Lung (tissue), 12 donors: ENCODE results near the gene FAM216B. TPM values are rescaled to one million over a fixed set of nuclear protein-coding genes. Genes with fewer than 3 reads are reported as not detected.

Experiments used
- ATAC-seq: fragments of 200-7000 bp; cut with Tn5 transposase; one replicate; pipeline ENCODE4 v1.9.1; 2020; ENCODE audit warnings: moderate number of reproducible peaks; ENCODE audit not compliant: insufficient read depth, low FRiP score
- DNase-seq, 3 donors: peaks; one replicate each; pipeline ENCODE4 v3.0.0-alpha.2; 2013 to 2017
- H3K27ac ChIP-seq, 2 donors: one replicate each; pipeline ENCODE4 v1.5.1; 2013; ENCODE audit warnings: mild to moderate bottlenecking in 2 of 2, moderate library complexity in 2 of 2, control low read depth in 1 of 2, inconsistent platforms in 1 of 2, low read depth in 1 of 2, low read length in 1 of 2
- H3K27me3 ChIP-seq, 3 donors: one replicate each; pipeline ENCODE4 v1.5.1; 2013; ENCODE audit warnings: low read length in 2 of 3; ENCODE audit not compliant: control insufficient read depth in 3 of 3, insufficient read depth in 3 of 3
- H3K36me3 ChIP-seq, 4 donors: one replicate each; pipeline ENCODE4 v1.5.1; 2013; ENCODE audit warnings: low read length in 4 of 4, mild to moderate bottlenecking in 1 of 4, moderate library complexity in 1 of 4; ENCODE audit not compliant: control insufficient read depth in 4 of 4, insufficient read depth in 4 of 4
- H3K4me1 ChIP-seq, 5 donors: one replicate each; pipeline ENCODE4 v1.5.1; 2013; ENCODE audit warnings: low read length in 5 of 5, mild to moderate bottlenecking in 2 of 5, moderate library complexity in 1 of 5; ENCODE audit not compliant: control insufficient read depth in 5 of 5, insufficient read depth in 5 of 5
- H3K4me3 ChIP-seq: one replicate; pipeline ENCODE4 v1.5.1; 2013; ENCODE audit warnings: mild to moderate bottlenecking, control low read depth, moderate library complexity
- H3K9ac ChIP-seq, 2 donors: one replicate each; pipeline ENCODE4 v1.5.1; 2013; ENCODE audit warnings: low read length in 2 of 2, control low read depth in 1 of 2; ENCODE audit not compliant: insufficient read depth in 1 of 2
- H3K9me3 ChIP-seq, 4 donors: one replicate each; pipeline ENCODE4 v1.5.1; 2013; ENCODE audit warnings: low read length in 3 of 4, mild to moderate bottlenecking in 1 of 4, moderate library complexity in 1 of 4; ENCODE audit not compliant: control insufficient read depth in 4 of 4, insufficient read depth in 3 of 4
- WGBS, 2 donors: extraction: QIAGEN DNeasy Blood & Tissue Kit; methylation state at CpG; one replicate each; pipeline ENCODE4 v1.1.7; 2013; 5-methylcytosine and 5-hydroxymethylcytosine counted together
- polyA plus RNA-seq, 2 donors: library from polyadenylated mRNA; stranded (reverse); fragments of 200-250 nt; gene quantifications; one replicate each; pipeline ENCODE4 v1.2.1, GENCODE V29; 2013
- total RNA-seq, 2 donors: library from RNA; depleted of rRNA in 1 of 2; stranded (reverse); fragments of >200 nt in 1 of 2; gene quantifications; one replicate each; pipeline ENCODE4 v1.2.1, GENCODE V29; 2014 to 2021
- TF ChIP-seq, protein P1 (sequence below): IDR thresholded peaks from 2 replicates; pipeline ENCODE4 v1.5.1; 2012; ENCODE audit warnings: mild to moderate bottlenecking; ENCODE audit errors: control extremely low read depth, extremely low read depth
- donor health status: control.
- donor health status: control.
- donor health status: Bipolar disorder and iron deficiency.
- donor health status: healthy.
- donor health status: DM: yes; HTN: yes; CAD: no.

FAM216B gene
- total and polyA plus RNA-seq, 4 donors, result 4.9 to 70.4 (median 22.6) TPM

GRCh38 chr13:42796747-42797356 lies 15.5 kb downstream of the FAM216B start:
- H3K9ac ChIP-seq, result no peak overlapping the region
- H3K27ac ChIP-seq, result no peak overlapping the region
- TF ChIP-seq, protein P1, sequence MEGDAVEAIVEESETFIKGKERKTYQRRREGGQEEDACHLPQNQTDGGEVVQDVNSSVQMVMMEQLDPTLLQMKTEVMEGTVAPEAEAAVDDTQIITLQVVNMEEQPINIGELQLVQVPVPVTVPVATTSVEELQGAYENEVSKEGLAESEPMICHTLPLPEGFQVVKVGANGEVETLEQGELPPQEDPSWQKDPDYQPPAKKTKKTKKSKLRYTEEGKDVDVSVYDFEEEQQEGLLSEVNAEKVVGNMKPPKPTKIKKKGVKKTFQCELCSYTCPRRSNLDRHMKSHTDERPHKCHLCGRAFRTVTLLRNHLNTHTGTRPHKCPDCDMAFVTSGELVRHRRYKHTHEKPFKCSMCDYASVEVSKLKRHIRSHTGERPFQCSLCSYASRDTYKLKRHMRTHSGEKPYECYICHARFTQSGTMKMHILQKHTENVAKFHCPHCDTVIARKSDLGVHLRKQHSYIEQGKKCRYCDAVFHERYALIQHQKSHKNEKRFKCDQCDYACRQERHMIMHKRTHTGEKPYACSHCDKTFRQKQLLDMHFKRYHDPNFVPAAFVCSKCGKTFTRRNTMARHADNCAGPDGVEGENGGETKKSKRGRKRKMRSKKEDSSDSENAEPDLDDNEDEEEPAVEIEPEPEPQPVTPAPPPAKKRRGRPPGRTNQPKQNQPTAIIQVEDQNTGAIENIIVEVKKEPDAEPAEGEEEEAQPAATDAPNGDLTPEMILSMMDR, result no peak
- H3K9me3 ChIP-seq, result peaks cover 0 to 2% (median 0%) of the 10 kb centered on the region in 4 donors
- DNase-seq, result no peak
- no peaks in the 10 kb centered on the region for H3K4me1 ChIP-seq
- no peak for ATAC-seq
- H3K36me3 ChIP-seq, result no peaks in the 10 kb centered on the region
- no peak overlapping the region for H3K4me3 ChIP-seq
- 84 to 86% methylated on average over 7 of the region's 7 CpGs for WGBS, 2 donors
- H3K27me3 ChIP-seq, result no peaks in the 10 kb centered on the region

- DNase-seq (peak in 1 of 3 donors; percentile 16), ATAC-seq (no peak)
- 59 to 60% methylated on average over 6 of the region's 6 CpGs for WGBS, 2 donors
These were observed 16.7 kb downstream of the FAM216B start for GRCh38 chr13:42798118-42798517.

DNA sequence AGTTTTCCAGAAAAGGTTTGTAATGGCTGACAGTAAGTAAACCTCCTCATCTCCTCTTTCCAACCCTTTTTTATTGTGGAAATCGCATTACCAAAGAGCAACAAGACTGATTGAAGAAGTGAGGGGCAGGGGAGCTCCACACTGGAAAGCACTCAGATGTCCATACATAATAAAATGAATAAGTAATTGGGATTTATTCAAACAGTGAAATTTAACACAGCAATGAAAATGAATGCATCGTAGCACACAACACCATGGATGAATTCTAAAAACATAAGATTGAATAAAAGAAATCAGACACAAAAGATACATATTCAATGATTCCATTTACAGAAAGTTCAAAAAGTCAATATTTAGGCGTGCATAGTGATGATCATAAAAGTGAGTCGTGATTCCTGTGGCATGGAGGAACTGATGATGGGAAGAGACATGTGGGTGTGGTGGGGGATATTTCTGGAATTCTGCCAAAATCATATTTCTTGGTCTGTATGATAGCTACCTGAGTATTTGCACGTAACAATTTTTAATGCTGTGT lies 18.8 kb downstream of the FAM216B start:
- DNase-seq, result no peak
- TF ChIP-seq, protein P1, result no peak
- Histone ChIP-seq H3K4me1 (peaks cover 0 to 3% (median 0%) of the 10 kb centered on the region in 5 donors), H3K9ac (no peak overlapping the region), H3K27me3 (no peaks in the 10 kb centered on the region), H3K36me3 (no peaks in the 10 kb centered on the region), H3K27ac (no peak overlapping the region), H3K9me3 (peaks cover 0 to 2% (median 0%) of the 10 kb centered on the region in 4 donors), H3K4me3 (no peak overlapping the region)
- WGBS, 2 donors, result 61 to 65% methylated on average over 5 of the region's 5 CpGs
- no peak for ATAC-seq

More at GRCh38 chr13:42798118-42798517, 16.7 kb downstream of the FAM216B start:
- Histone ChIP-seq H3K9me3 (peaks cover 0 to 2% (median 0%) of the 10 kb centered on the region in 4 donors), H3K4me1 (no peaks in the 10 kb centered on the region), H3K27me3 (no peaks in the 10 kb centered on the region), H3K27ac (no peak overlapping the region), H3K36me3 (no peaks in the 10 kb centered on the region), H3K4me3 (no peak overlapping the region), H3K9ac (no peak overlapping the region)
- TF ChIP-seq, protein P1, result no peak
